H54 (cell line): ENCODE data around the gene RIN3.

Source experiments
- DNase-seq: peaks from one replicate; pipeline ENCODE4 v3.0.0; 2011; ENCODE audit warnings: low spot score, mixed read lengths; ENCODE audit not compliant: insufficient read length
- FAIRE-seq: peaks from 3 replicates; lab custom pipeline; 2011; peaks lifted over from hg19 to GRCh38; lab: Jason Lieb, UNC
- POLR2A ChIP-seq: IDR thresholded peaks from 2 replicates; pipeline ENCODE4 v1.6.1; 2011; ENCODE audit warnings: low read depth, mild to moderate bottlenecking, low read length

RIN3 gene

DNA sequence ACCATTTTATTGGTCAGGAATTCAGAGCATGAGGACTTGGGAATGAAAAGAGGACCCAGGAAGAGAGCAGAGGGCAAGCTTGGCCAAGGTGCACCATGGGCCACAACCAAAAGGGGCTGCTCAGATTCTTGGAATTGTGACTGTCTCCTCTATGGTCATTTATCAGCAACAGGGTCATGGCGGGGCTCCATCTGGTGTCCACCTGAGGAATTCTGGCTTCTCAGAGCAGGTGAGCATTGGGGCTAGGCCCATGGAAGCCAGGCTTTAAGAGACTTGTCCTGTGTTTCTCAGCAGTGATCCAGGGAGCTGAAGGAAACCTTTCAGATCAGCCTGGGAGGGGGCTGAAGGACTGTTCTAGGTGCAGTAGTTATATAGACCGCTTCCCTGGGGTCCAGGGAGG is 2.6 kb upstream of the RIN3 start:
- FAIRE-seq (peak; percentile 75), DNase-seq (no peak)
- no peak for TF ChIP-seq POLR2A

DNA sequence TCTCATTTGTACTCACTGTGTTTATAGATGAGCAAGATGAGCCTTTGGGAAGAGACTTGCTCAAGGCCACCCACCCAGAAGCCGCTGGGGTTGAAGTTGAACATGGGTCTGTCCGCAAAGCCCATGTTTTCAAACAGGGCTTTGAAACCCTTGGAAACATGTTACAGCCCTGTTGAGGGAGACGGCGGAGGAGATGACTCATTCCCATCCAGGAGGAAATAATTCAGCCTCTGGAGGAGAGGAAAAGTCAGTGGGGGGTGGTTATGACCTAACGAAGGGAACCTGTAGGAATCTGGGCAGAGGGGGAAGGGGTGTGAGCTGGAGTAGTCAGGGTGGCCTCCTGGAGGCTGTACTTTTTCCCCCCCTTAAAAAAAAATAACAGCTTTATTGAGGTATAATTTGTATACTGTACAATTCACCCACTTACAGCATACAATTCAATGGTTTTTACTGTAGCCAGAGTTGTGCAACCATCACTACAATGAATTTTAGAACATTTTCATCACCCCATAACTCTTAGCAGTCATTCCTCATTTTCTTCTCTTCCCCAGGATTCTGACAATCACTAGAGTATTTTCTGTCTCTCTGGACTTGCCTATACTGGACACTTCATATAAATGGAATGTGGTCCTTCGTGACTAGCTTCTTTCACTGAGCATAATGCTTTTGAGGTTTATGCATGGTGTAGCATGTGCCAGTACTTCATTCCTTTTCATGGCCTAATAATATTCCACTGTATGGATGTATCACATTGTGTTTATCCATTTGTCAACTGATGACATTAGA is 1.9 kb upstream of the RIN3 start:
- FAIRE-seq, result peak; percentile 99
- no peak for TF ChIP-seq POLR2A
- peak; percentile 84 for DNase-seq

DNA sequence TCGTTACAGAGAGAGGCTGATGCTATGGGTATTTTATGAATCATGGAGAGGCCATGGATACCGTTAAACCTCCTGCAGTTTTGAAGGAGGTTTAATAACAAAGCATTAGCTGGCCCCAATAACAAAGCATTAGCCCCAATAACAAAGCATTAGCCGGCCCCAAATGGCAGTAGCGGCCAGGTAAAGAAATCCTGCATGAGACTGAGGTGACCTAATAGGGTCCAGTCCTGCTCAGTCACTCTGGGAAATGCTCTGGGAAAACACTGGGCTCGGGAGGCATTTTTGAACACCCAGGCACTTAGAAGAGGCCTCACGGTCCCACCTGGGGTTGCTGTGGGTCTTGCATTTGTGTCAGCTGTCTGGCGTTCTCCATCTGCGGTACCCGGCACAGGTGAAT is 776 bp upstream of the RIN3 start:
- FAIRE-seq, result peak; percentile 33
- no peak for TF ChIP-seq POLR2A

DNA sequence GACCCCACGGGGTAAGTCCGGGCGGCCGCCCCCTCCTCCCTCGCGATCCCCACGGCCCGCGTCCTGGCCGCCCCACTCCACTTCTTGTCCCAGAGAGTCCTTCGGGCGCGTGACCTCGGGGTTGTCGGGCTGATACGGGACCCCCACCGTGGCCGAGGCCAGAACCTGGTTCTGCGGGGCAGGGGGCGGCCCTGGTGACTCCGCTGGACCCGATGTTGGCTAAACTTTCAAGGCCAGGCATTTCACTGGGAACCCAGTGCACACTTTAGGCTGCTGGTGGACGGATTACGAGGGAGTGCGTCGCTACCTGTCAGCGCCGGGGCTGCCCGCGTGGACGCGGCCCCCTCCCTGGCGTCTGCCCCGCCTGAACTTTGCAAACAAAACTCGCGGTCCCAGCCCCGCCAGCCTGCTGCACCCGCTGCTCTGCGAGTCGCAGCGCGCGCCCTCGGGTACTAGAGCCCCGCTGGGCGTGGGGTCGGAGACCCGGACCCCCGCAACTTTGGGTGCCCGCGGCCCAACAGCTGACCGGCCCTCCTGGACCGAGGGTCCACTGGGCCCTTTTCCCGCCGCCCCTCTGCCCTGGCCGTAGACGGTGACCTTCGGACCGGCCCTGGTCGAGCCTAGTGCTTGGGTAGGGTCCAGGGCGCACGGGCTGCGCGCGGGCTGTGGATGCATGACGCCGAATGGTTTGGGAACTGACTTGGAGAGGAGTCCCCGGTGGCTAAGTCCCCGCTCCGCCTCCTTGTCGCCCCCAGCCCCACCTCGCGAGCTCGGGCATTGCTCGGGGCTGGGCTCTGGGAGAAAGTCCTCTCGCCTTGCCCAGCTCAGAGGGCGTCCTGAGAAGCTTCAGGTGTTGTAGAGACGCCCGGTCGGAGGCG is 624 bp downstream of the RIN3 start:
- FAIRE-seq, result no peak
- TF ChIP-seq POLR2A, result no peak
- DNase-seq, result no peak

More for the DNA sequence above, 776 bp upstream of the RIN3 start:
- no peak for DNase-seq

DNA sequence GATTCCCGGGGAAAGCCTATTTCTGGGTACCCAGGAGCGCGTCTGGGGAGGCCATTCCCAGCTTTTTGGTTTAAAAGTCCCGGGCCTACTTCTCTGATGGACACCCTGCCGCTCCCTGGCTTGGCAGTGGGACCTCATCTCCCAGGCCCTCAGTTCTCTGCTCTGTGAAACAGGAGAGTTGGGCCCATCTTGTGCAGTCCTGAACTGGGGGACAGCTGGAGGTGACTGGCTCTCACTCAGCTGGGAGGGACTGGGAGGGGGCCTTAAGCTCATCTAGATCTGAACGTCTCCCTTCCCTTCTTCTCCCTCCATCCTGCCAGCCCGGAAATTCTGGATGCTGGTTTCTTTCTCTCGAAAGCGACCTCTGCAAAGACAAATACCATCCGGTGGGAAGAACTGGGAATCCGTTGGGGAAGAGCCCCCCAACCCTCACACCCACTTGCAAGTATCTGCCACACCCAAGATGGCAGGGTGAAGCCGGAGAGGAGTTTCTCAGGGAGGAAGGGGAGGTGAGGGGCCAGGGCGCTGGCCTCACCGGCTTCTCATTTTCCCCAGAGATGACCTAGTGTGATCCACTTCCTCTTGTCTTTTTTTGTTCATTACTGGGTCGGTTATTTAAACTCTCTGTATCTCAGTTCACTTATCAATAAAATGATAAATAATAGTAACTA is 1.4 kb downstream of the RIN3 start:
- no peak for TF ChIP-seq POLR2A
- FAIRE-seq (no peak), DNase-seq (no peak)

DNA sequence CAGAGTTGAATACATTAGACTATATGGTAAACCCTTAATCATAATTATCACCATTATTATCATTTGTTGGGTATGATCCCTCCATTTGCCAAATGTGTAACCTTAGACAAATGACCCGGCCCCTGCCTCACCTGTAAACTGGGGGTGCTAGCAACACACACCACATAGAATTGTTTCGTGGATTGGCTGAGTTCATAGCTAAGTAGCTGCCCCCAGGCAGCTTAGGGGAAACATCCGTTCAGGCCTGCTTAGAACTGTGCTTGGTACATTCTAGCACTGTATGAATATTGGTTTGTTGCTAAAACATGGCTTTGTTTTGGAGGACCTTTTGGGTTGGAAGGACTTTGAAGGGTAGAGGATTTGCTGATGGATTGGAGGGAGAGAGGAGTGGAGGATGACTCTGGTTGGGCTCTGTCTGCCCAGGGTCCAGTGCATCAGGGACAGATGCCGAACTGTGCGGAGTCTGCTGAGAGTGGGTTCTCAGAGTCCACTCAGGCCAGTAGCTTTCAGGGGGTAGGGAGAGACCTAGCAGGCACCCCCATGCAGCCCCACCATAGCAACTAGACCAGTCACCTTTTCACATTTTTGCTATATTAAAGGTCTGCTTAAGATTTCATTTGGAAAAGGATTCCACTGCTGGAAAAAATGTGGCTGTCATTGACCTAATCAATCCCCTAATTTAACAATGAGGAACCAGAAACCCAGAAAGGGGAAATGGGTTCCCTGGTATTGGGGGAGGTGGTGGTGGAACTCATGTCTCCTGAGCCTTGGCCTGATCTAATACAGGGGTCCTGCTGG is 2.2 kb downstream of the RIN3 start:
- no peak for TF ChIP-seq POLR2A
- FAIRE-seq (no peak), DNase-seq (no peak)

DNA sequence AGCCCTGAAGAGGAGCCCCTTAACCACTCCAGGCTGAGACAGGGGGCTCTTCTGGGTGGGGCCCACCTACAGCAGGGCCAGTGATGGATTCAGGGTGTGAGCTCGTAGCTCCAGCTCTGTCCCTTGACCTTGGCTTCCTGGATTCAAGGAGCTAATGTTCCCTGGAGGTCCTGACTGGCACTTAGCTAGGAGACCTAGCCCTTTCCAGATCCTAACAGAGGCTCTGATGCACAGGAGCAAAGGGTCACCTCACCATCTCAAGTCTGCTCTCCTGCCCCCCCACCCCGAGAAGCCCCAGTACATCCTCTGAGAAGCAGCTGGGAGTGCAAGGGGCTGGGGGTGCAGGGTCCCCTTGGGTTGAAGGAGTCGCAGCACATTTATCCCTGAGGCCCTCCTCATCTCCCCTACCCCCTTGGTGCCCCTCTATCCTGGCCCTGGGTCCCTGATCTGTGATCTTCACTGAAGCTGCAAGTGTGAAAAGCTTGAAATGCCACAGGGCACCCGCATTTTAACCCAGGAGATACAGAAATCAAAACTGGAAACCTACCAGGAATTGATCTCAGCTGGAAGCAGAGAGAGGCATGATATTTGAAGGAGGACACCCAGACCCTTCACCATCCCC is 2.9 kb downstream of the RIN3 start:
- no peak for FAIRE-seq
- TF ChIP-seq POLR2A, result no peak
- DNase-seq, result no peak

DNA sequence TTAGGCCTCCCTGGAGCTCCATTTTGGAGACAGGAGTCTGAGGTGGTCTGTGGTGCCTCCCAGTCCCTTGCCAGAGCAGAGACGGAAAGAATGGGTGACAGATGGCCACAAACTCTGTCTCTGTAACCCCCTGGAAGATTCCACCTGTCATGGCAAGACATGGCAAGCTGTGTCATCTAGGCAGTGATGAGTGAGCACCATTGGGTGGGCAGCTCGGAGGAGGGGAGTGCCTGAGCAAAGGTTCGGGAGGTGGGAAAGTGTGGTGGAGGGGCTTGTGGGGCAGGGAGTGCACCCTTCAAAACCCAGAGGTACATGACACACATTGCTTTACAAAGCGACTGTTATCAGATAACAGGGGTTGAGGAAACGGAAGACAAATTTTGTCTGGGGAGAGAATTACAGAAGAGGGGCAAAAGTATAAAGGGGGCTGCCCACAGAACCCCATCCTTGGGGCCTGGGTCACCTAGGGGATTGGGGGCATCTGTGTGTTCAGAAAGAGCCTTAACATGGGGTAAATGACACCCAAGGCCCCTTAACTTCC is 3.5 kb downstream of the RIN3 start:
- FAIRE-seq, result no peak
- no peak for TF ChIP-seq POLR2A
- no peak for DNase-seq

DNA sequence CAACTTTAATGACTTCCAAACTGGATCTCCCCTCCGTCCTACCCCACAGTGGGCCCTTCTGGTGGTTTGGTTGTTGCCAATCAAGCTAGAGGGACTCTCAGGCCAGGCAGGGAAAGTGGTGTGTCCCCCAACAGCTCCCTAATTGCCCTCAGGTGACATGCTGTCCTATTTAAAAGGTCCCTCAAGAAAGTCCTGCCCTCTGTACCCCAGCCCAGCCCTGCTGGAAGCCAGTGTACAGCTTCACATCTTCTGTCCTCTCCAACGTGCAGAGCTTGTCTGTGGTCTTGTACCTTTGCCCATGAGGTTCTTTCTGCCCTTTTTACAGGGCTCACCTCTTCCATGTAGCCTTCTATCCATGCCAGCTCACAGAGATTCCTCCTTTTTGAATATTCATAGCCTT is 4.2 kb downstream of the RIN3 start:
- TF ChIP-seq POLR2A, result no peak
- no peak for DNase-seq
- no peak for FAIRE-seq

DNA sequence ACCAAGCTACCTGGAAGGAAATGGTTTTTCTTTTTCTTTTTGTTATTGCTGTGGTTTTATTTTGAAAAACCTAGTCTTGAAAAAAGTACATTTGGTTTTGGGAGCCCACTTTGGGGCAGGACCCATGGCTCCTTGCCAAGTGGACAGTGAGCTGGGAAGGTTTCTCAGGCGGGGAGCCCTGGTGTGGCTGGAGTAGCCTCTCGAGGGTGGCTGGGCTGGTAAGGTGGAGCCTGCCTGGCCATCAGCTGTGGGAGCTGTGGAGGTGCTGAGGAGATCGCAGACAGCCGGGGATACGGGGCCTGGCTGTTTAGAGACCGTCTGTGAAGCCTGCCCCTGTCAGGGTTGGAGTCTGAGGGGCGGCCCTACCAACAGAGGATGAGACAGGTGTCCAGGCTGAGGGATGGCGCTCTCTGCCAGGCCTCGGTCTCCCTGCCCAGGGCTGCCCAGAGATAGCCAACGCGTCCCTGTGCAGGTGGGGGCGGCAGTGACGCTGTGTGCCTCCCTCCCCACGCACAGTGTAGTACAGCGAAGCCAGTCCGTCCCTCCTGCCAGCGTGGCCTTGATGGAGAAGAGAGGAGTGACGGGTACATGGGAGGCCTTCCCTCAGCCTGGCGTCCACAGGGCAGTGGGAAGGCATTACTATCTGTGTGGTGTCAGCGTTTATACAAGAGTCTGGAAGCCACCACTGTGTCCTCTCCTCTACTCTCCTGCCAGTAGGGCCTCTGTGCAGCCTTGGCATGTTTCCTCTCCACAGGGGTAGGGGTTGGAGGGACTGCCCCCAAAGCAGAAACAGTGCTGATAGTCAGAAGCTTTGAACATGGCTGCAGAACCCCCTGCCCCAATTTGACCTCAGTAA is 5.9 kb downstream of the RIN3 start:
- no peak for TF ChIP-seq POLR2A
- FAIRE-seq, result no peak

DNA sequence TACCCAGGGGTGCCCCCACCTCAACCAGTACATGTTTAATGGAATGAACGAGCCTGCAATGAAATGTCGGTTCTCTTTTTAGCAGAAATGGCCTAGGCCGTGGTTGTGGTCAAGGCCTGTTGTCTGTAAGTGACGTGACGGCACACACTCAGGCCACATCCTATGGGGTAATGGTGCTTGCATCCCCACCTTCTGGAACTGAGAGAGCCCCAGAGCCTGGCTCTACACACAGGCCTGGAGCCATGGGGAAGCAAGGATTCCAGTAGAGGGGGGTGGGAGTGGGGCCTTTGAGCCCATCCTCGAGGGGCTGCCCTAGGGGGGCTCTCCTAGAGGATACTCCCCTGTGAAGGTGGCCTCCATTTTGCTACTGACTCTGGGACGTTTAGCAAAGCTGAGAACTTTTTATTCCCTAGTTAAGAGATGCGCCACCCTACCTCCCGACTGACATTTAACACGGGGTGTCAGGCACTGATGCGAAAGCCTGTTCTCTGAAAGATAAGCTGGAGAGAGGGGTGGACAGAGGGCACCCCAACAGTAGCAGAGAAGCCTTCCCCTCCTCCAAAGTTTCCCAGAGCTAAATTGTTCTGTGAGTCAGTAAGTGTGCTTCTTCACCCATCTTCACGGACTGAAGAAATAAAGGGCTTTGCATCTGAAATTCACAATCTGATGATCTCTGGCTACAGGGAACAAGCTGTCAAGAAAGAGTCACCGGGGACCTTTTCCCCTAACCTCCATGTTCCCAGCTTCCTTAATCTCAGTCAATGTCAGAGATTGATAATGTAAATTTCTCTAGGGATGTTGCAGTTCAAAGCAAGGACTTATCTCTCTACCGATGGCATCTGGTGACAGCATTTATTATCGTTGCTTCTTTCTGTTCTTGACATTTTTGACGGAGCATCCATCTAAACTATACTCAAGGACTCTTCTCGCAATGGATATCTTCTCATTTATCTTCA is 6.8 kb downstream of the RIN3 start:
- TF ChIP-seq POLR2A, result no peak
- no peak for DNase-seq
- no peak for FAIRE-seq

More for the DNA sequence above, 5.9 kb downstream of the RIN3 start:
- DNase-seq, result no peak
